SK-N-MC (cell line): ENCODE data around the gene KCNMA1.

Source experiments
- EZH2 ChIP-seq: fragments of 200-600 bp; sonication (generic); IDR thresholded peaks from one replicate; pipeline ENCODE4 v1.6.1; 2017; ENCODE audit warnings: antibody characterized with exemption
- FOXP2 ChIP-seq: optimal IDR thresholded peaks from 2 replicates; pipeline ENCODE3; 2011; ENCODE audit warnings: mild to moderate bottlenecking, moderate library complexity; ENCODE audit not compliant: insufficient read depth; ENCODE audit errors: extremely low read length, control extremely low read depth
- POLR2AphosphoS5 ChIP-seq: IDR thresholded peaks from 2 replicates; pipeline ENCODE4 v1.6.1; 2012; ENCODE audit warnings: mild to moderate bottlenecking, low read depth, low read length, borderline replicate concordance

GRCh38 chr10:77256346-77256745 is 381.3 kb downstream of the KCNMA1 start:
- TF ChIP-seq EZH2 (no peak), POLR2AphosphoS5 (no peak), FOXP2 (no peak)
